Pancreas (tissue), 10 donors: ENCODE measurements around the gene RASSF3. TPM values are rescaled to one million over a fixed set of nuclear protein-coding genes. Genes with fewer than 3 reads are reported as not detected.

Experiments
- ATAC-seq, 4 donors: fragments of 200-7000 bp; cut with Tn5 transposase; one replicate each; pipeline versions ENCODE4 v1.8.0 to v1.9.1; 2020; ENCODE audit warnings: mild to moderate bottlenecking in 4 of 4, moderate library complexity in 4 of 4
- DNase-seq, 6 donors: peaks; one replicate each; pipeline ENCODE4 v3.0.0-alpha.2; 2020
- FAIRE-seq: peaks from 2 replicates; lab custom pipeline; 2012; peaks lifted over from hg19 to GRCh38; lab: Jason Lieb, UNC
- H3K27ac ChIP-seq, 4 donors: fragments of 200-600 bp; sonication (generic); 1 replicate in 3 of 4; 2 replicates in 1 of 4; pipeline versions ENCODE4 v1.5.0 to v1.8.0; 2020
- H3K27me3 ChIP-seq, 4 donors: fragments of 200-600 bp; one replicate each; pipeline ENCODE4 v1.8.0; 2021
- H3K36me3 ChIP-seq, 3 donors: fragments of 200-600 bp; sonication (generic) in 1 of 3; one replicate each; pipeline versions ENCODE4 v1.5.0 to v1.8.0; 2020 to 2021
- H3K4me1 ChIP-seq, 3 donors: fragments of 200-600 bp; one replicate each; pipeline ENCODE4 v1.8.0; 2021
- H3K4me3 ChIP-seq, 4 donors: fragments of 200-600 bp; sonication (generic) in 2 of 4; one replicate each; pipeline versions ENCODE4 v1.5.0 to v1.8.0; 2020 to 2021
- H3K9me3 ChIP-seq, 4 donors: fragments of 200-600 bp; one replicate each; pipeline ENCODE4 v1.8.0; 2021
- CTCF ChIP-seq, 4 donors: fragments of 200-600 bp; sonication (generic) in 3 of 4; IDR thresholded peaks; one replicate each; pipeline versions ENCODE4 v1.5.0 to v1.8.0; 2021; ENCODE audit warnings: antibody characterized with exemption in 4 of 4
- WGBS, 2 donors: extraction: QIAGEN DNeasy Blood & Tissue Kit; methylation state at CpG; one replicate each; pipeline ENCODE4 v1.1.7; 2013; 5-methylcytosine and 5-hydroxymethylcytosine counted together
- intact Hi-C, 3 donors: fragments of 100-400 bp; cut with DNase I; formaldehyde crosslinking; loops; one replicate each; pipeline versions ENCODE4 v1.11.1 to v1.14.2; 2022
- microRNA-seq, 2 donors: library from miRNA; unstranded; fragments of <30 nt; microRNA quantifications; one replicate each; pipeline versions ENCODE4 to v1.1.0, GENCODE V29; 2019 to 2020
- polyA plus RNA-seq, 2 donors: library from polyadenylated mRNA; stranded (reverse); fragments of 200-250 nt; gene quantifications; one replicate each; pipeline ENCODE4 v1.2.3, GENCODE V29; 2013
- total RNA-seq, 6 donors: library from RNA; stranded (reverse); fragmentation: NEBNext Ultra II Directional in 4 of 6; extraction: Animal tissue kit (Norgen Biotek cat#: 25700) in 4 of 6; gene quantifications; one replicate each; pipeline versions ENCODE4 v1.2.1 to v1.2.4, GENCODE V29; 2021 to 2023
- donor health status: healthy with polysubstance abuse.
- donor health status: DM: no; HTN: no; CAD: no; lungs with moderate emphysema.
- donor health status: DM: no; HTN: no; CAD: no.
- donor health status: control.
- donor health status: control.
- donor health status: Bipolar disorder and iron deficiency.
- donor health status: DM: yes; HTN: yes; CAD: no.
- donor health status: DM: no; HTN: no; CAD: no.
- donor health status: DM: no; HTN: no; CAD: no.
- donor health status: DM: yes; HTN: yes; CAD: no.

RASSF3 gene
- total and polyA plus RNA-seq, 8 donors: 5.2 to 36.5 (median 21.5) TPM

- H3K4me1 ChIP-seq: peaks cover 5 to 12% (median 6%) of the 10 kb centered on the region in 3 donors
- TF ChIP-seq CTCF (IDR thresholded peaks at IDR 0.05): no peak
- H3K9me3 ChIP-seq: no peaks in the 10 kb centered on the region
- ATAC-seq (peak; percentile 14 to 53 (median 42)), DNase-seq (peak in 1 of 6 donors; percentile 22), FAIRE-seq (no peak)
- intact Hi-C loops: no loop called here
- peaks cover 0 to 17% (median 0%) of the 10 kb centered on the region in 3 donors for H3K36me3 ChIP-seq
- no peak overlapping the region for H3K4me3 ChIP-seq
- peak overlapping the region in 2 of 4 donors; percentile 45 to 56 for H3K27ac ChIP-seq
- WGBS, 2 donors: 75 to 77% methylated on average over 7 of the region's 7 CpGs
- H3K27me3 ChIP-seq: no peaks in the 10 kb centered on the region
Observed at GRCh38 chr12:64745259-64745807, 135.0 kb downstream of the RASSF3 start.

- Histone ChIP-seq H3K36me3 (peaks cover 0 to 20% (median 0%) of the 10 kb centered on the region in 3 donors), H3K27me3 (no peaks in the 10 kb centered on the region), H3K9me3 (no peaks in the 10 kb centered on the region), H3K4me3 (no peak overlapping the region), H3K27ac (no peak overlapping the region), H3K4me1 (peaks cover 5 to 12% (median 6%) of the 10 kb centered on the region in 3 donors)
- intact Hi-C loops: no loop called here
- WGBS, 2 donors: 87 to 95% methylated on average over 2 of the region's 2 CpGs
- DNase-seq: no peak
- no peak for FAIRE-seq
- ATAC-seq: peak in 3 of 4 donors; percentile 24 to 44 (median 28)
- no peak for TF ChIP-seq CTCF (IDR thresholded peaks at IDR 0.05)
Observed at GRCh38 chr12:64745980-64746379, 135.7 kb downstream of the RASSF3 start.

GRCh38 chr12:64746663-64747062 lies 136.4 kb downstream of the RASSF3 start:
- H3K4me3 ChIP-seq: no peak overlapping the region
- H3K27ac ChIP-seq: no peak overlapping the region
- H3K27me3 ChIP-seq: no peaks in the 10 kb centered on the region
- DNase-seq: no peak
- no peak for ATAC-seq
- no peaks in the 10 kb centered on the region for H3K9me3 ChIP-seq
- intact Hi-C loops: no loop called here
- no peak for FAIRE-seq
- no peak for TF ChIP-seq CTCF (IDR thresholded peaks at IDR 0.05)
- 73 to 82% methylated on average over 2 of the region's 2 CpGs for WGBS, 2 donors
- peaks cover 0 to 22% (median 0%) of the 10 kb centered on the region in 3 donors for H3K36me3 ChIP-seq
- peaks cover 5 to 12% (median 6%) of the 10 kb centered on the region in 3 donors for H3K4me1 ChIP-seq

Small RNA genes lying within 50 kb of the gene (microRNA-seq; reads per million reads assigned to microRNA genes)
- 0 reads per million in 2 donors for gene MIR548C
- gene MIR548Z: 0 reads per million in 2 donors

Other genes with a start within 250 kb of the RASSF3 start
- not detected for gene C12orf56, start 219.7 kb upstream of the RASSF3 start, total RNA-seq
- gene C12orf56, start 219.7 kb upstream of the RASSF3 start, polyA plus RNA-seq: under 1 TPM in 1 of 2 donors, not detected in 1; 0.19 TPM
- gene XPOT, start 206.1 kb upstream of the RASSF3 start, total RNA-seq: 10 to 100 TPM; 24.9 to 76.1 (median 30.2) TPM
- gene XPOT, start 206.1 kb upstream of the RASSF3 start, polyA plus RNA-seq: 10 to 100 TPM; 10.7 to 18.4 TPM
- 1 to 10 TPM; 4.2 to 9.7 (median 5.6) TPM for gene TBK1, start 158.4 kb upstream of the RASSF3 start, total RNA-seq
- 1 to 10 TPM; 6.7 to 9.7 TPM for gene TBK1, start 158.4 kb upstream of the RASSF3 start, polyA plus RNA-seq
- gene GNS, start 148.9 kb downstream of the RASSF3 start, total RNA-seq: 10 to 100 TPM; 21.6 to 66.0 (median 33.1) TPM
- 10 to 100 TPM in 1 of 2 donors, 1 to 10 TPM in 1; 7.1 to 20.4 TPM for gene GNS, start 148.9 kb downstream of the RASSF3 start, polyA plus RNA-seq
- 10 to 100 TPM; 16.2 to 26.2 (median 19.2) TPM for gene TBC1D30, start 214.2 kb downstream of the RASSF3 start, total RNA-seq
- 1 to 10 TPM; 6.6 to 7.3 TPM for gene TBC1D30, start 214.2 kb downstream of the RASSF3 start, polyA plus RNA-seq